Smooth muscle cell (in vitro differentiated cells): ENCODE results near the gene PTGER1. TPM values are rescaled to one million over a fixed set of nuclear protein-coding genes. Genes with fewer than 3 reads are reported as not detected.

Experiments used
- DNase-seq: peaks from one replicate; lab custom pipeline; 2025; ENCODE audit not compliant: unreplicated experiment; lab: John Stamatoyannopoulos, UW
- H2AFZ ChIP-seq: fragments of 200-600 bp; sonication (generic); 2 replicates; pipeline ENCODE4 v1.6.0; 2016; ENCODE audit warnings: antibody characterized with exemption, low read depth, mild to moderate bottlenecking
- H3F3A ChIP-seq: fragments of 200-600 bp; sonication (generic); 2 replicates; pipeline ENCODE4 v1.6.0; 2017; ENCODE audit warnings: antibody characterized with exemption, low read depth
- H3K27ac ChIP-seq: fragments of 200-600 bp; sonication (generic); 2 replicates; pipeline ENCODE4 v1.5.1; 2016; ENCODE audit warnings: low read depth, mild to moderate bottlenecking
- H3K27me3 ChIP-seq: fragments of 200-600 bp; sonication (generic); 2 replicates; pipeline ENCODE4 v1.6.1; 2016; ENCODE audit warnings: low read depth, mild to moderate bottlenecking
- H3K36me3 ChIP-seq: fragments of 200-600 bp; sonication (generic); 2 replicates; pipeline ENCODE4 v1.5.1; 2016; ENCODE audit warnings: low read depth
- H3K4me1 ChIP-seq: fragments of 200-600 bp; sonication (generic); 2 replicates; pipeline ENCODE4 v1.5.1; 2016; ENCODE audit warnings: low read depth
- H3K4me2 ChIP-seq: fragments of 200-600 bp; sonication (generic); 2 replicates; pipeline ENCODE4 v1.6.0; 2016; ENCODE audit warnings: mild to moderate bottlenecking
- H3K4me3 ChIP-seq: fragments of 200-600 bp; sonication (generic); 2 replicates; pipeline ENCODE4 v1.5.1; 2016; ENCODE audit warnings: mild to moderate bottlenecking
- H3K79me2 ChIP-seq: fragments of 200-600 bp; sonication (generic); 2 replicates; pipeline ENCODE4 v1.6.0; 2016; ENCODE audit warnings: low read depth, mild to moderate bottlenecking
- H3K9ac ChIP-seq: fragments of 200-600 bp; sonication (generic); 2 replicates; pipeline ENCODE4 v1.6.0; 2016; ENCODE audit warnings: low read depth
- H3K9me3 ChIP-seq: fragments of 200-600 bp; sonication (generic); replicated peaks from 2 replicates; pipeline ENCODE4 v1.5.1; 2016; ENCODE audit warnings: low read depth
- H4K20me1 ChIP-seq: fragments of 200-600 bp; sonication (generic); 2 replicates; pipeline ENCODE4 v1.6.0; 2016; ENCODE audit warnings: low read depth
- CTCF ChIP-seq: fragments of 200-600 bp; sonication (generic); IDR thresholded peaks from 2 replicates; pipeline ENCODE4 v1.5.1; 2017; ENCODE audit warnings: borderline replicate concordance, mild to moderate bottlenecking, antibody characterized with exemption; ENCODE audit not compliant: insufficient read depth, poor library complexity, severe bottlenecking
- WGBS: methylation state at CpG from one replicate; pipeline ENCODE4 v1.1.7; 2016; ENCODE audit warnings: low lambda C conversion rate; 5-methylcytosine and 5-hydroxymethylcytosine counted together
- polyA plus RNA-seq: library from polyadenylated mRNA; unstranded; fragments of >200 nt; fragmentation: Nextera tagmentation; extraction: Ambion mirVana; gene quantifications from 2 replicates; pipeline ENCODE4 v1.2.1, GENCODE V29; 2016
- total RNA-seq: library from RNA; depleted of rRNA; stranded (reverse); fragments of >200 nt; gene quantifications from 2 replicates; pipeline ENCODE4 v1.2.3, GENCODE V29; 2014

Gene PTGER1
- total RNA-seq = 0.27 TPM in 1 of 2 replicates, not detected in the other
- 1.0 TPM in 1 of 2 replicates, not detected in the other for polyA plus RNA-seq

- H3K4me3 ChIP-seq = peak within 1 kb of the TSS; percentile 23
- H4K20me1 ChIP-seq = peaks cover 26% of the 10 kb centered on the region
- no peak within 1 kb of the TSS for H3K9ac ChIP-seq
- H3F3A ChIP-seq = no peaks in the 10 kb centered on the region
- H3K36me3 ChIP-seq = no peaks in the 10 kb centered on the region
- H3K4me1 ChIP-seq = peaks cover 12% of the 10 kb centered on the region
- no peaks in the 10 kb centered on the region for H3K9me3 ChIP-seq
- no peak within 1 kb of the TSS for H3K27ac ChIP-seq
- TF ChIP-seq CTCF = peak; percentile 20
- peak; percentile 29 for DNase-seq
- no peak within 1 kb of the TSS for H2AFZ ChIP-seq
- H3K79me2 ChIP-seq = no peaks in the 10 kb centered on the region
- peak within 1 kb of the TSS; percentile 81 for H3K4me2 ChIP-seq
- 23% methylated on average over 23 of the region's 33 CpGs for WGBS
- H3K27me3 ChIP-seq = no peaks in the 10 kb centered on the region
Observed at GRCh38 chr19:14475251-14476073, at the start of gene PTGER1. TSS of gene PTGER1 (minus strand) at chr19:14475354. CDS start at chr19:14474320, 1,034 bp downstream.

- no peak for DNase-seq
- H3K9me3 ChIP-seq = no peaks in the 10 kb centered on the region
- 92% methylated on average over 4 of the region's 4 CpGs for WGBS
- peaks cover 25% of the 10 kb centered on the region for H3K79me2 ChIP-seq
- H3K27ac ChIP-seq = peak overlapping the region; percentile 92
- H3K4me1 ChIP-seq = peaks cover 9% of the 10 kb centered on the region
- no peak for TF ChIP-seq CTCF
- H4K20me1 ChIP-seq = peaks cover 26% of the 10 kb centered on the region
- H3K36me3 ChIP-seq = no peaks in the 10 kb centered on the region
- no peak overlapping the region for H3K9ac ChIP-seq
- no peaks in the 10 kb centered on the region for H3K27me3 ChIP-seq
- H3K4me3 ChIP-seq = no peak overlapping the region
- no peak overlapping the region for H3K4me2 ChIP-seq
- H3F3A ChIP-seq = peaks cover 13% of the 10 kb centered on the region
- H2AFZ ChIP-seq = no peak overlapping the region
Observed at GRCh38 chr19:14520543-14520942, 45.4 kb upstream of the PTGER1 start.

GRCh38 chr19:14519860-14520407, 44.8 kb upstream of the PTGER1 start:
- WGBS = 13% methylated on average over 2 of the region's 2 CpGs
- H3K27ac ChIP-seq = peak overlapping the region; percentile 92
- H2AFZ ChIP-seq = no peak overlapping the region
- H3K27me3 ChIP-seq = no peaks in the 10 kb centered on the region
- no peak overlapping the region for H3K4me3 ChIP-seq
- peaks cover 9% of the 10 kb centered on the region for H3K4me1 ChIP-seq
- H3F3A ChIP-seq = peaks cover 13% of the 10 kb centered on the region
- peaks cover 1% of the 10 kb centered on the region for H3K36me3 ChIP-seq
- peaks cover 31% of the 10 kb centered on the region for H3K79me2 ChIP-seq
- TF ChIP-seq CTCF = no peak
- peaks cover 32% of the 10 kb centered on the region for H4K20me1 ChIP-seq
- peak overlapping the region; percentile 48 for H3K9ac ChIP-seq
- H3K9me3 ChIP-seq = no peaks in the 10 kb centered on the region
- no peak overlapping the region for H3K4me2 ChIP-seq
- DNase-seq = no peak
